Dermis microvascular lymphatic vessel endothelial cell (primary cell): Measurements from ENCODE around the gene PGGHG. TPM values are rescaled to one million over a fixed set of nuclear protein-coding genes. Genes with fewer than 3 reads are reported as not detected.
A peak's percentile ranks its signal among the peaks of the same experiment; 100 is the strongest.

Source experiments
- DNase-seq, 2 donors: peaks; one replicate each; pipeline versions ENCODE4 v3.0.0 to v3.0.0-alpha.2; 2010; ENCODE audit warnings: low read depth in 2 of 2
- total RNA-seq: library from RNA; depleted of rRNA; stranded (reverse); fragments of >200 nt; gene quantifications from 2 replicates; pipeline ENCODE4 v1.2.1, GENCODE V29; 2014

The PGGHG gene
- total RNA-seq, 1 donor from 2014 or later: 6.7 TPM

- DNase-seq: no peak
Observed at GRCh38 chr11:269146-269890, 19.6 kb upstream of the PGGHG start.

- DNase-seq: no peak
Observed at GRCh38 chr11:270451-271318, 18.2 kb upstream of the PGGHG start.

GRCh38 chr11:271319-271715 is 17.6 kb upstream of the PGGHG start:
- no peak for DNase-seq

GRCh38 chr11:272195-272930 is 16.6 kb upstream of the PGGHG start:
- no peak for DNase-seq

- DNase-seq: no peak
Observed at GRCh38 chr11:272931-273198, 16.1 kb upstream of the PGGHG start.

- DNase-seq: no peak
Observed at GRCh38 chr11:276219-276618, 12.7 kb upstream of the PGGHG start.

GRCh38 chr11:278001-278951 is 10.7 kb upstream of the PGGHG start, which contains the start of gene NLRP6:
Gene NLRP6 (plus strand): TSS chr11:278407. CDS start chr11:278570, 163 bp downstream.
- DNase-seq: no peak

GRCh38 chr11:279040-279965 is 9.6 kb upstream of the PGGHG start:
- no peak for DNase-seq

- peak in 1 of 2 donors; percentile 33 for DNase-seq
Observed at GRCh38 chr11:279966-280705, 8.8 kb upstream of the PGGHG start.

GRCh38 chr11:280706-281485 is 8.0 kb upstream of the PGGHG start:
- no peak for DNase-seq

GRCh38 chr11:281486-282161 is 7.3 kb upstream of the PGGHG start:
- DNase-seq: no peak

- DNase-seq: no peak
Observed at GRCh38 chr11:282171-282570, 6.8 kb upstream of the PGGHG start.

GRCh38 chr11:282630-283360 is 6.1 kb upstream of the PGGHG start:
- DNase-seq: no peak

- DNase-seq: no peak
Observed at GRCh38 chr11:283405-284104, 5.4 kb upstream of the PGGHG start.

- no peak for DNase-seq
Observed at GRCh38 chr11:284105-285020, 4.6 kb upstream of the PGGHG start.
